Uterus (tissue), 2 donors: ENCODE results near the gene CENPW.

Source experiments
- POLR2A ChIP-seq, 2 donors: fragments of 450-650 bp; IDR thresholded peaks; one replicate each; pipeline ENCODE4 v1.6.1; 2016; ENCODE audit warnings: antibody characterized with exemption in 2 of 2, mild to moderate bottlenecking in 1 of 2, moderate library complexity in 1 of 2
- TF ChIP-seq, protein P1 (sequence below), 4 experiments: fragments of 200-600 bp in 2 of 4; fragments of 450-650 bp in 2 of 4; sonication (generic) in 2 of 4; IDR thresholded peaks; one replicate each; pipeline ENCODE4 v1.5.1; 2016 to 2019; ENCODE audit warnings: antibody characterized with exemption in 4 of 4, mild to moderate bottlenecking in 2 of 4, moderate library complexity in 1 of 4

DNA sequence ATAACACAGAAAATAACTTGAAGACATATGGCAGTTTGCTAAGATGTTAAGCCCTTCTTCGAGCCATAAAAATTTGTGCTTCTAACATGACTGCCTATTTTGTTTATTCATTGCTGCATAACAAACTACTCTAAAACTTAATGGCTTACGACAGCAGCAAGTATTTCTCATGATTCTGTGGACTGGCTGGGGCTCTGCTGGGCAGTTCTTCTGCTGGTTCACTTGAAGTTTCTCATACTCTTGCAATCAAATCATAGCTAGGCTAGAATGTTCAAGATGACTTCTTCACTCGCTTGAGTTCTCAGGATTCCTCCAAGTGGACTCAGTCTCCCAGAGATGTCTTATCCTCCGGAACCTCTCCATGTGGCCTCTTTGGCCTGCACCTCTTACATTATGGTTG is 33.4 kb downstream of the CENPW start:
- TF ChIP-seq, protein P1, sequence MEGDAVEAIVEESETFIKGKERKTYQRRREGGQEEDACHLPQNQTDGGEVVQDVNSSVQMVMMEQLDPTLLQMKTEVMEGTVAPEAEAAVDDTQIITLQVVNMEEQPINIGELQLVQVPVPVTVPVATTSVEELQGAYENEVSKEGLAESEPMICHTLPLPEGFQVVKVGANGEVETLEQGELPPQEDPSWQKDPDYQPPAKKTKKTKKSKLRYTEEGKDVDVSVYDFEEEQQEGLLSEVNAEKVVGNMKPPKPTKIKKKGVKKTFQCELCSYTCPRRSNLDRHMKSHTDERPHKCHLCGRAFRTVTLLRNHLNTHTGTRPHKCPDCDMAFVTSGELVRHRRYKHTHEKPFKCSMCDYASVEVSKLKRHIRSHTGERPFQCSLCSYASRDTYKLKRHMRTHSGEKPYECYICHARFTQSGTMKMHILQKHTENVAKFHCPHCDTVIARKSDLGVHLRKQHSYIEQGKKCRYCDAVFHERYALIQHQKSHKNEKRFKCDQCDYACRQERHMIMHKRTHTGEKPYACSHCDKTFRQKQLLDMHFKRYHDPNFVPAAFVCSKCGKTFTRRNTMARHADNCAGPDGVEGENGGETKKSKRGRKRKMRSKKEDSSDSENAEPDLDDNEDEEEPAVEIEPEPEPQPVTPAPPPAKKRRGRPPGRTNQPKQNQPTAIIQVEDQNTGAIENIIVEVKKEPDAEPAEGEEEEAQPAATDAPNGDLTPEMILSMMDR (IDR thresholded peaks at IDR 0.05), result no peak
- no peak for TF ChIP-seq POLR2A (IDR thresholded peaks at IDR 0.05)
